Karpas-422 (cell line): ENCODE measurements around the gene RAG1. TPM values are rescaled to one million over a fixed set of nuclear protein-coding genes. Genes with fewer than 3 reads are reported as not detected.

Experiments used
- DNase-seq: peaks from one replicate; pipeline ENCODE4 v3.0.0-alpha.2; 2015
- H2AFZ ChIP-seq: fragments of 200-600 bp; sonication (generic); 2 replicates; pipeline ENCODE4 v1.6.1; 2014; ENCODE audit warnings: antibody characterized with exemption, low read length, mixed read lengths
- H3K27ac ChIP-seq: fragments of 200-600 bp; sonication (generic); 2 replicates; pipeline ENCODE4 v1.5.1; 2014; ENCODE audit warnings: mild to moderate bottlenecking, low read length, moderate library complexity
- H3K27me3 ChIP-seq: fragments of 200-600 bp; sonication (generic); 2 replicates; pipeline ENCODE4 v1.6.1; 2014; ENCODE audit warnings: low read length, mixed read lengths
- H3K36me3 ChIP-seq: fragments of 200-600 bp; sonication (generic); 2 replicates; pipeline ENCODE4 v1.6.1; 2014; ENCODE audit warnings: low read length, mixed read lengths; ENCODE audit not compliant: insufficient read depth
- H3K4me1 ChIP-seq: fragments of 200-600 bp; sonication (generic); 2 replicates; pipeline ENCODE4 v1.6.1; 2014; ENCODE audit warnings: mild to moderate bottlenecking, low read length, mixed read lengths
- H3K4me2 ChIP-seq: fragments of 200-600 bp; sonication (generic); 2 replicates; pipeline ENCODE4 v1.6.1; 2014; ENCODE audit warnings: low read length, low read depth, mild to moderate bottlenecking; ENCODE audit not compliant: poor library complexity, severe bottlenecking
- H3K4me3 ChIP-seq: fragments of 200-600 bp; sonication (generic); 2 replicates; pipeline ENCODE4 v1.5.1; 2014; ENCODE audit warnings: mild to moderate bottlenecking, antibody characterized with exemption, low read length, mixed read lengths
- H3K79me2 ChIP-seq: fragments of 200-600 bp; sonication (generic); 2 replicates; pipeline ENCODE4 v1.6.1; 2014; ENCODE audit warnings: mild to moderate bottlenecking, low read length, mixed read lengths
- H3K9ac ChIP-seq: fragments of 200-600 bp; sonication (generic); 2 replicates; pipeline ENCODE4 v1.6.0; 2014; ENCODE audit warnings: low read length
- H3K9me2 ChIP-seq: fragments of 200-600 bp; sonication (generic), shearing (Covaris generic); replicated peaks from 2 replicates; pipeline ENCODE4 v1.6.0; 2014; ENCODE audit warnings: mild to moderate bottlenecking, low read length, moderate library complexity; ENCODE audit not compliant: insufficient read depth
- H3K9me3 ChIP-seq: fragments of 300-700, 200-600 bp; sonication (generic); 2 replicates; pipeline ENCODE4 v1.6.1; 2014; ENCODE audit warnings: low read length, mixed read lengths
- H4K20me1 ChIP-seq: fragments of 200-600 bp; sonication (generic); 2 replicates; pipeline ENCODE4 v1.6.1; 2014; ENCODE audit warnings: mild to moderate bottlenecking, antibody characterized with exemption, low read length, low read depth; ENCODE audit not compliant: insufficient read depth
- total RNA-seq: library from RNA; depleted of rRNA; stranded (reverse); fragments of >200 nt; shearing (Covaris generic); gene quantifications from 2 replicates; pipeline ENCODE4 v1.2.3, GENCODE V29; 2014; ENCODE audit warnings: low replicate concordance

Gene RAG1
- total RNA-seq, 1 experiment from 2014 or later: 0.34 TPM

- Histone ChIP-seq H3K9me2 (no peaks in the 10 kb centered on the region), H3K79me2 (no peaks in the 10 kb centered on the region), H3K4me2 (no peak overlapping the region), H3K9me3 (no peaks in the 10 kb centered on the region), H2AFZ (no peak overlapping the region), H3K27ac (no peak overlapping the region), H4K20me1 (no peaks in the 10 kb centered on the region), H3K4me1 (no peaks in the 10 kb centered on the region), H3K9ac (no peak overlapping the region), H3K4me3 (no peak overlapping the region), H3K36me3 (no peaks in the 10 kb centered on the region), H3K27me3 (no peaks in the 10 kb centered on the region)
- DNase-seq: no peak
These were observed 29.1 kb downstream of the RAG1 start for GRCh38 chr11:36596880-36597279.

GRCh38 chr11:36598051-36598450 lies 30.2 kb downstream of the RAG1 start, which contains the start of gene RAG2:
TSS of gene RAG2 (minus strand) at chr11:36598236. CDS start at chr11:36594168, 4,068 bp downstream.
- H3K27me3 ChIP-seq: no peaks in the 10 kb centered on the region
- H3K4me3 ChIP-seq: no peak within 1 kb of the TSS
- no peaks in the 10 kb centered on the region for H3K9me3 ChIP-seq
- no peak within 1 kb of the TSS for H2AFZ ChIP-seq
- H3K36me3 ChIP-seq: no peaks in the 10 kb centered on the region
- H4K20me1 ChIP-seq: no peaks in the 10 kb centered on the region
- H3K9me2 ChIP-seq: no peaks in the 10 kb centered on the region
- H3K79me2 ChIP-seq: no peaks in the 10 kb centered on the region
- H3K4me2 ChIP-seq: no peak within 1 kb of the TSS
- H3K27ac ChIP-seq: no peak within 1 kb of the TSS
- H3K9ac ChIP-seq: no peak within 1 kb of the TSS
- no peaks in the 10 kb centered on the region for H3K4me1 ChIP-seq
- DNase-seq: no peak

GRCh38 chr11:36600180-36600579 lies 32.4 kb downstream of the RAG1 start:
- Histone ChIP-seq H3K27ac (no peak overlapping the region), H3K4me1 (peaks cover 4% of the 10 kb centered on the region; the same call in 1 of the 2 replicates), H3K27me3 (no peaks in the 10 kb centered on the region), H3K79me2 (no peaks in the 10 kb centered on the region), H2AFZ (no peak overlapping the region), H3K4me2 (no peak overlapping the region), H3K9me3 (no peaks in the 10 kb centered on the region), H3K9me2 (no peaks in the 10 kb centered on the region), H3K36me3 (no peaks in the 10 kb centered on the region), H3K9ac (no peak overlapping the region), H3K4me3 (no peak overlapping the region), H4K20me1 (no peaks in the 10 kb centered on the region)
- no peak for DNase-seq

DNA sequence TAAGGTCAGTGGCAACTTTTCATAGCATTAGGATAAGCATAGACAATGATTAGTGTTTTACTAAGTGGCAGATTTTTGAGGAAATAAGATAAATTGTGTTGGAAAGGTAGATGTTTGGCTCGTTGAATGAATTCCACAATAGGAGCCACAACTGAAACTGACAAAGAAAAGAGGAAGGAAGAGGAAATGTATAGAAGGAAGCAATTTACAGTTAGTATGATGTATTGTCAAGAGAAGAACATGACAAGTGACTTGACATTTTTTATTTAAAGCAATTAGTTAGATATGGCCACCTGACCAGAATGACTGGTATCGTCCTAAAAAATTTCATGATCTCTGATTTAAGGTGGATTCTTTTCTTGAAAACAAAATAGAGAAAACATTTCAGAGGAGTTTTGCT lies 33.3 kb downstream of the RAG1 start:
- no peaks in the 10 kb centered on the region for H3K36me3 ChIP-seq
- peaks cover 11% of the 10 kb centered on the region for H3K4me1 ChIP-seq
- H3K9me3 ChIP-seq: no peaks in the 10 kb centered on the region
- no peak for DNase-seq
- no peaks in the 10 kb centered on the region for H3K9me2 ChIP-seq
- H3K27ac ChIP-seq: no peak overlapping the region
- no peak overlapping the region for H3K9ac ChIP-seq
- no peaks in the 10 kb centered on the region for H3K27me3 ChIP-seq
- no peak overlapping the region for H3K4me2 ChIP-seq
- no peak overlapping the region for H3K4me3 ChIP-seq
- no peak overlapping the region for H2AFZ ChIP-seq
- H4K20me1 ChIP-seq: no peaks in the 10 kb centered on the region
- no peaks in the 10 kb centered on the region for H3K79me2 ChIP-seq

- Histone ChIP-seq H3K9me3 (no peaks in the 10 kb centered on the region), H3K4me2 (no peak overlapping the region), H4K20me1 (no peaks in the 10 kb centered on the region), H2AFZ (no peak overlapping the region), H3K9me2 (no peaks in the 10 kb centered on the region), H3K36me3 (no peaks in the 10 kb centered on the region), H3K4me1 (peaks cover 11% of the 10 kb centered on the region), H3K9ac (no peak overlapping the region), H3K4me3 (no peak overlapping the region), H3K79me2 (no peaks in the 10 kb centered on the region), H3K27me3 (no peaks in the 10 kb centered on the region), H3K27ac (no peak overlapping the region)
- DNase-seq: no peak
These were observed 34.3 kb downstream of the RAG1 start for GRCh38 chr11:36602135-36602534.

DNA sequence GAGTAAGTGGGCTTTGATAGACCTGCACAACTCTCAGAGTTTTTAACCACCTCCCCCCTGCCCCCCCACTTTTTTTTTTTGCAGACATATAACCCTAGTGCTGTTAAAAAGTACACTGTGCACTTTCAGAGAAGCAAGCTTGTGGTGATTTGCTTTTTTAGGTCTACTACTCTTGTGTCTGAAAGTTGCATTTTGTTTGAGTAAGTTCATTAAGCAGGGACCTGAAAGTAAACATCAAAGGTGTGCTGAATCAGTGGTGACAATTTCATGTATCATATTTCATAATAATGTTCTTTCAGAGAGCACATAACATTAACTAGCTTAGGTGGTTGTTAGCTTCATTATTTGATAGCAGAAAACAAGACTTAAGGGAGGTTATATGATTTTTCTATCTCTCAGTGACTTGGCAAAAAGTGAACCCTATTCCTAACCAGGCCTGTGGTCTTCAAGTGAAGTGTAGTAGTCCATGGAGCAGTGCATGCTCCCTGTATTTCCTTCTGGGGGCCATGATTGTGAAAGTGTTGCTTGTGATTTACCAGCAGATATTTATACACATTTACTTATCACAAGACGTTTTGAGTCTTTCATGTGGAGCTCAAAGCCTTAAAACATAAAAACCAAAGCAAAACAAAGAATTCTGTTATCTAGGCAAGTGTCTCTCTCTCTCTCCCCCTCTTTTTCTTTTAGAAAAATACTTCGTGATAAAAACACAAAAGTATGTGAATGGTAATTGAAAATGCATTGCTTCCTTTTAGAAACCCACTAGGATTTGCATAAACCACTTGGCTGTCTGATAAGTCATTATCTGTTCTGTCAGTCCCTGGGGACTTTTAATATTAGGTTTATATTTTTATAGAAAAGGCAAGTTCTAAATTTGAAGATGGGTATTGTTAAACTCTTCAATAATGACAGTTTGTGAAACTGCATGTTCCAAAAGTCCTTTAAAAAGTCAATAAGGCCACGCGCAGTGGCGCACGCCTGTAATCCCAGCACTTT lies 37.7 kb downstream of the RAG1 start:
- Histone ChIP-seq H3K27ac (no peak overlapping the region), H3K9ac (no peak overlapping the region), H3K27me3 (no peaks in the 10 kb centered on the region), H3K9me3 (no peaks in the 10 kb centered on the region), H3K9me2 (no peaks in the 10 kb centered on the region), H3K36me3 (no peaks in the 10 kb centered on the region), H4K20me1 (0 out of 2 replicates have a peak, but pooled peaks cover 2% of the 10 kb centered on the region), H3K79me2 (no peaks in the 10 kb centered on the region), H3K4me3 (no peak overlapping the region), H3K4me2 (no peak overlapping the region), H3K4me1 (peaks cover 11% of the 10 kb centered on the region), H2AFZ (no peak overlapping the region)
- DNase-seq: no peak

DNA sequence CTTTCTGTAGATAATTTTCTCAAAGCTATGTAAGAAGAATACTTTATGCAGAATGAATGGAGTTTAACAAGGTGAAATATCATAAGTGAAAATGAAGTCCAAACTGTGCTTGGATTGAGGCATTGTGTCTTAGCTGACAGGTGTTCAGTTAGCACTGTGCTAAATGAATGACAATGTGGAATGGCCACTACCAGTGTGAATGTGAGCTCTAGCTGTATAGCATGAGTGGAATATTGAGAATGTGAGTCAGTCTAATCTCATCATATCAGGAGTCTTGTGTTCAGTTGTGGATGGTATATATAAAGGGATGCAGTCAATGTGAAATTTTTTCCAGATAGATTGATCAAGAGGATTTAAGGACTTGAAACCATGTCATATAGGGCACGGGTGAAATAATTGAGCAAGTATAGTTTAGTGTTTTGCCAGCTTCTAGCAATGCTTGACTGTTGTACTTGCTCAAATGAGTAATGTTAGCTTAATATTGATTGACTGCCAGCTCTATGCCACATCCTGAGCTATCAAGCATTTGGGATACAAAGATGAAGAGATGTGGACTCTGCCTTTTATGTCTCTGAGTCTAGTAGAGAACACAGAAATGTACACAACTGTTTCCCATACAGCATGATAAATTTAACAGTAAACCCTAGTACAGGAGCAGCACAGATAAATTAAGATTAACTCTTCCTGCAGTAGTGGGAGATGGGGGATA lies 40.8 kb downstream of the RAG1 start:
- Histone ChIP-seq H3K79me2 (no peaks in the 10 kb centered on the region), H4K20me1 (0 out of 2 replicates have a peak, but pooled peaks cover 2% of the 10 kb centered on the region), H3K4me2 (no peak overlapping the region), H3K9me2 (no peaks in the 10 kb centered on the region), H3K36me3 (no peaks in the 10 kb centered on the region), H3K4me1 (peaks cover 10% of the 10 kb centered on the region), H2AFZ (no peak overlapping the region), H3K9me3 (no peaks in the 10 kb centered on the region), H3K9ac (no peak overlapping the region), H3K27ac (no peak overlapping the region), H3K27me3 (no peaks in the 10 kb centered on the region), H3K4me3 (no peak overlapping the region)
- DNase-seq: no peak

DNA sequence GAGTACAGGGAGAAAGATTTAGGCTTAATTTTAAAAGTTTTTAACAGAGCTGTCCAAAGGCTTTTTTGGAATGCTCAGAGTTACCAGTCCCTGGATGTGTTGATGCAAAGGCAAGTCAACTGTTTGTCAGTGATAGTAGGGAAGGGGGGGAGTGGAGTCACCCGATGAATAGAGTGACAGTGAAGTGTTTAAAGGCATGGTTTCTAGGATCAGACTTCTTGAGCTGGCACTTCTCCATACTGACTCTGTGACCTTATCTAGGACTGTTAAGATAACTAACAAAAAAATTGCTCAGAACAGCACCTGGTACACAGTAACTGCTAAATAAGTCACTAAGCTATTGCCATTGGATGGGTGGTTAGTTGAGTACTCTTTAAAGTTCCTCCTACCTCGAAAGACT lies 41.6 kb downstream of the RAG1 start:
- H3K79me2 ChIP-seq: no peaks in the 10 kb centered on the region
- H3K27me3 ChIP-seq: no peaks in the 10 kb centered on the region
- H3K4me1 ChIP-seq: peaks cover 7% of the 10 kb centered on the region
- no peak overlapping the region for H2AFZ ChIP-seq
- H3K9me2 ChIP-seq: no peaks in the 10 kb centered on the region
- no peaks in the 10 kb centered on the region for H3K36me3 ChIP-seq
- no peak overlapping the region for H3K27ac ChIP-seq
- H3K4me3 ChIP-seq: no peak overlapping the region
- H3K4me2 ChIP-seq: no peak overlapping the region
- H3K9me3 ChIP-seq: no peaks in the 10 kb centered on the region
- no peak overlapping the region for H3K9ac ChIP-seq
- H4K20me1 ChIP-seq: 0 out of 2 replicates have a peak, but pooled peaks cover 2% of the 10 kb centered on the region
- no peak for DNase-seq
